Measurements from ENCODE around the gene RABGGTA. TPM values are rescaled to one million over a fixed set of nuclear protein-coding genes. Genes with fewer than 3 reads are reported as not detected.

RABGGTA gene
- total RNA-seq, 1 donor from 2014 or later, result 22.8 TPM

- Mint-ChIP-seq H3K27ac (ENCODE audit: unreplicated experiment) (no peak overlapping the region), H3K9me3 (no peaks in the 10 kb centered on the region), H3K27me3 (ENCODE audit: low read depth) (no peaks in the 10 kb centered on the region), H3K4me1 (peaks cover under 1% of the 10 kb centered on the region), H3K36me3 (ENCODE audit: low read depth) (no peaks in the 10 kb centered on the region), H3K4me3 (no peak overlapping the region)
- no peak for DNase-seq (ENCODE audit: low read depth, low spot score)
- no peak for TF ChIP-seq CTCF (conservative IDR thresholded peaks at IDR 0.05)
Observed at GRCh38 chr14:24291446-24292117, 20.2 kb upstream of the RABGGTA start.

- no peak for DNase-seq (ENCODE audit: low read depth, low spot score)
- Mint-ChIP-seq H3K27me3 (ENCODE audit: low read depth) (no peaks in the 10 kb centered on the region), H3K4me3 (no peak overlapping the region), H3K4me1 (no peaks in the 10 kb centered on the region), H3K9me3 (no peaks in the 10 kb centered on the region), H3K36me3 (ENCODE audit: low read depth) (no peaks in the 10 kb centered on the region), H3K27ac (ENCODE audit: unreplicated experiment) (peak overlapping the region; percentile 20)
- TF ChIP-seq CTCF (conservative IDR thresholded peaks at IDR 0.05), result no peak
Observed at GRCh38 chr14:24290746-24291145, 19.3 kb upstream of the RABGGTA start.

GRCh38 chr14:24289649-24290280 lies 18.4 kb upstream of the RABGGTA start:
- DNase-seq (ENCODE audit: low read depth, low spot score), result no peak

GRCh38 chr14:24286996-24287395 lies 15.6 kb upstream of the RABGGTA start:
- no peak overlapping the region for H3K27ac Mint-ChIP-seq (ENCODE audit: unreplicated experiment)
- H3K9me3 Mint-ChIP-seq, result no peaks in the 10 kb centered on the region
- DNase-seq (ENCODE audit: low read depth, low spot score), result no peak
- H3K4me3 Mint-ChIP-seq, result no peak overlapping the region
- H3K4me1 Mint-ChIP-seq, result no peaks in the 10 kb centered on the region
- H3K27me3 Mint-ChIP-seq (ENCODE audit: low read depth), result no peaks in the 10 kb centered on the region
- H3K36me3 Mint-ChIP-seq (ENCODE audit: low read depth), result no peaks in the 10 kb centered on the region
- TF ChIP-seq CTCF (conservative IDR thresholded peaks at IDR 0.05), result no peak

More at GRCh38 chr14:24289649-24290280, 18.4 kb upstream of the RABGGTA start:
- no peaks in the 10 kb centered on the region for H3K9me3 Mint-ChIP-seq
- H3K4me3 Mint-ChIP-seq, result no peak overlapping the region
- H3K4me1 Mint-ChIP-seq, result no peaks in the 10 kb centered on the region
- H3K27ac Mint-ChIP-seq (ENCODE audit: unreplicated experiment), result no peak overlapping the region
- TF ChIP-seq CTCF (conservative IDR thresholded peaks at IDR 0.05), result no peak
- H3K36me3 Mint-ChIP-seq (ENCODE audit: low read depth), result no peaks in the 10 kb centered on the region
- no peaks in the 10 kb centered on the region for H3K27me3 Mint-ChIP-seq (ENCODE audit: low read depth)

- no peak for TF ChIP-seq CTCF (conservative IDR thresholded peaks at IDR 0.05)
- Mint-ChIP-seq H3K36me3 (ENCODE audit: low read depth) (no peaks in the 10 kb centered on the region), H3K27ac (ENCODE audit: unreplicated experiment) (peak overlapping the region; percentile 8), H3K4me1 (no peaks in the 10 kb centered on the region), H3K9me3 (no peaks in the 10 kb centered on the region), H3K4me3 (no peak overlapping the region), H3K27me3 (ENCODE audit: low read depth) (no peaks in the 10 kb centered on the region)
- DNase-seq (ENCODE audit: low read depth, low spot score), result no peak
Observed at GRCh38 chr14:24285351-24285750, 14.0 kb upstream of the RABGGTA start.
